ENCODE measurements around the gene FES. TPM values are rescaled to one million over a fixed set of nuclear protein-coding genes. Genes with fewer than 3 reads are reported as not detected.

The FES gene
- total RNA-seq, 6 donors from 2014 or later, result 33.4 to 144 (median 68.3) TPM

GRCh38 chr15:90910441-90911301 is 26.4 kb downstream of the FES start:
- no peak for TF ChIP-seq EP300 (IDR thresholded peaks at IDR 0.05)
- no peak for TF ChIP-seq CTCF (IDR thresholded peaks at IDR 0.05)
- no peak for TF ChIP-seq POLR2AphosphoS5 (IDR thresholded peaks at IDR 0.05)
- no peak for TF ChIP-seq POLR2A (IDR thresholded peaks at IDR 0.05)
- Histone ChIP-seq H3K36me3 (peaks cover 71 to 100% (median 94%) of the 10 kb centered on the region in 4 donors), H3K4me3 (no peak overlapping the region), H3K27me3 (no peaks in the 10 kb centered on the region), H3K27ac (no peak overlapping the region), H3K9me3 (no peaks in the 10 kb centered on the region), H3K4me1 (peaks cover 0 to 6% (median 1%) of the 10 kb centered on the region in 4 donors)
- DNase-seq (no peak), ATAC-seq (ENCODE audit: low FRiP score in 2 of 2) (no peak)
- 95 to 96% methylated on average over 6 to 24 of the region's 24 CpGs for WGBS, 2 donors

GRCh38 chr15:90911302-90911623 is 27.0 kb downstream of the FES start:
- DNase-seq (peak in 1 of 2 donors; percentile 16), ATAC-seq (ENCODE audit: low FRiP score in 2 of 2) (no peak)
- Histone ChIP-seq H3K4me1 (peaks cover 0 to 6% (median 1%) of the 10 kb centered on the region in 4 donors), H3K27me3 (no peaks in the 10 kb centered on the region), H3K27ac (no peak overlapping the region), H3K4me3 (no peak overlapping the region), H3K36me3 (peaks cover 66 to 100% (median 94%) of the 10 kb centered on the region in 4 donors), H3K9me3 (no peaks in the 10 kb centered on the region)
- TF ChIP-seq CTCF (IDR thresholded peaks at IDR 0.05) (no peak), POLR2AphosphoS5 (IDR thresholded peaks at IDR 0.05) (no peak), EP300 (IDR thresholded peaks at IDR 0.05) (no peak), POLR2A (IDR thresholded peaks at IDR 0.05) (no peak)
- 88 to 93% methylated on average over 11 to 18 of the region's 19 CpGs for WGBS, 2 donors

- Histone ChIP-seq H3K4me1 (peaks cover 0 to 6% (median 1%) of the 10 kb centered on the region in 4 donors), H3K27ac (peak overlapping the region in 1 of 4 donors; percentile 16), H3K36me3 (peaks cover 59 to 100% (median 92%) of the 10 kb centered on the region in 4 donors), H3K9me3 (no peaks in the 10 kb centered on the region), H3K27me3 (no peaks in the 10 kb centered on the region), H3K4me3 (no peak overlapping the region)
- peak in 1 of 2 donors; percentile 22 for DNase-seq
- WGBS, 2 donors, result 79 to 94% methylated on average over 2 to 27 of the region's 30 CpGs
- TF ChIP-seq POLR2AphosphoS5 (IDR thresholded peaks at IDR 0.05) (no peak), EP300 (IDR thresholded peaks at IDR 0.05) (no peak), POLR2A (IDR thresholded peaks at IDR 0.05) (no peak), CTCF (IDR thresholded peaks at IDR 0.05) (no peak)
- no peak for ATAC-seq (ENCODE audit: low FRiP score in 2 of 2)
Measured at GRCh38 chr15:90911906-90912769, 27.8 kb downstream of the FES start.

- H3K9me3 ChIP-seq, result no peaks in the 10 kb centered on the region
- no peak overlapping the region for H3K4me3 ChIP-seq
- 95 to 98% methylated on average over 7 of the region's 7 CpGs for WGBS, 2 donors
- TF ChIP-seq POLR2A (IDR thresholded peaks at IDR 0.05) (no peak), CTCF (IDR thresholded peaks at IDR 0.05) (no peak), POLR2AphosphoS5 (IDR thresholded peaks at IDR 0.05) (no peak), EP300 (IDR thresholded peaks at IDR 0.05) (no peak)
- no peak for ATAC-seq (ENCODE audit: low FRiP score in 2 of 2)
- peaks cover 53 to 100% (median 93%) of the 10 kb centered on the region in 4 donors for H3K36me3 ChIP-seq
- peaks cover 0 to 6% (median 1%) of the 10 kb centered on the region in 4 donors for H3K4me1 ChIP-seq
- peak in 1 of 2 donors; percentile 16 for DNase-seq
- H3K27me3 ChIP-seq, result no peaks in the 10 kb centered on the region
- peak overlapping the region in 1 of 4 donors; percentile 16 for H3K27ac ChIP-seq
Measured at GRCh38 chr15:90912770-90913075, 28.4 kb downstream of the FES start.
